Measurements from ENCODE around the gene CDH22.
A peak's percentile ranks its signal among the peaks of the same experiment; 100 is the strongest.

The CDH22 gene

DNA sequence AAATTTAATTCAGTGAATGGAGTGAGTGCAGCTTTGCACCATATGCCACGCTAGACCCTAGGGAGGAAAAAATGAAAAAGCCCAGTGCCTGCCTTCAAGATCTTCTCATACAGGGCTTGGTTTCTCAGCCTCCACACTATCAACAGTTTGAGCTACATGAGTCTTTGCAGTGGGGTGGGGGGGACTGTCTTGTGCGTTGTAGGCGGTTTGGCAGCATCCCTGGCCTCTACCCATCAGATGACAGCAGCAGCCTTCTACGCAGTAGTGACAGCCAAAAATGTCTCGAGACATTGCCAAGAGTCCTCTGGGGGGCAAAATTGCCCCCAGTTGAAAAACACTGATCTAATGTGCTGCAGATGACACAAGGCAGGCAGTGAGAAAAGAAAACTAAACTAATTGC, 6.2 kb downstream of the CDH22 start:
- no peak for DNase-seq
- no peak overlapping the region for H3K4me2 ChIP-seq (ENCODE audit: low read length)
- no peak overlapping the region for H3K56ac ChIP-seq (ENCODE audit: low read length)
- no peak overlapping the region for H3K4ac ChIP-seq (ENCODE audit: low read depth, low read length)
- H2BK5ac ChIP-seq (ENCODE audit: low read length), result no peak overlapping the region
- H2AK5ac ChIP-seq (ENCODE audit: low read length), result no peak overlapping the region
- H3K9ac ChIP-seq (ENCODE audit: low read length), result no peak overlapping the region
- H3K27ac ChIP-seq (ENCODE audit: low read depth, low read length), result no peak overlapping the region
- H4K5ac ChIP-seq (ENCODE audit: low read length), result no peak overlapping the region
- no peaks in the 10 kb centered on the region for H3K27me3 ChIP-seq (ENCODE audit: insufficient read depth, low read length, poor library complexity)
- H3K4me3 ChIP-seq (ENCODE audit: low read length), result no peak overlapping the region
- no peak overlapping the region for H3K18ac ChIP-seq (ENCODE audit: low read length)
- no peaks in the 10 kb centered on the region for H3K79me1 ChIP-seq (ENCODE audit: low read length)
- H3K79me2 ChIP-seq (ENCODE audit: control insufficient read depth, insufficient read depth, low read length), result no peaks in the 10 kb centered on the region
- H3K4me1 ChIP-seq (ENCODE audit: control insufficient read depth, low read depth, low read length), result no peaks in the 10 kb centered on the region
- no peak overlapping the region for H2BK120ac ChIP-seq (ENCODE audit: low read depth, low read length)
- H3K23ac ChIP-seq (ENCODE audit: low read length), result no peak overlapping the region
- no CpG with 5 or more reads among the region's 5 CpGs for WGBS (ENCODE audit: extremely low coverage, insufficient coverage, low lambda C conversion rate)
- no peak overlapping the region for H4K8ac ChIP-seq (ENCODE audit: low read depth, low read length)
- H2BK15ac ChIP-seq (replicated peaks; ENCODE audit: low read depth), result no peak overlapping the region
- H3K36me3 ChIP-seq (ENCODE audit: control insufficient read depth, insufficient read depth, low read length), result no peaks in the 10 kb centered on the region

DNA sequence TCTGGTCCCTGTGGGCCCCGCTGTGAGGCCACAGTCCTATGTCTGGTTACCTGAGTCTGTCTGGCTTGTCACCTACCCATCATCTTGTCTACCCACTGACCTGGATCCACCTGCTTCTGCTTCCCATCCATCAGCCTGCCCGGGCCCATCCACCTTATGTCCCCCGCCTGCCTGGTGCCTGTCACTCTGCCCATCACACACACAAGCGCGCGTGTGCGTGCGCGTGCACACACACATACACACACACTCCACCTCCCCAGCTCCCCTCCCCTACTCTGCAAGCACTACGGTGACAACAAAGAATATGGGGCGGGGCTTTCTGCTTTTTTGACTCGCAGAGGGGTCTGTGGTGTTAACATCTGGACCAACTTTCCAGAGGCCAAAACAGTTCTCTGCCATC, 8.0 kb downstream of the CDH22 start:
- no peaks in the 10 kb centered on the region for H3K27me3 ChIP-seq (ENCODE audit: insufficient read depth, low read length, poor library complexity)
- WGBS (ENCODE audit: extremely low coverage, insufficient coverage, low lambda C conversion rate), result no CpG with 5 or more reads among the region's 12 CpGs
- H3K79me1 ChIP-seq (ENCODE audit: low read length), result no peaks in the 10 kb centered on the region
- H3K56ac ChIP-seq (ENCODE audit: low read length), result no peak overlapping the region
- no peak overlapping the region for H3K4me2 ChIP-seq (ENCODE audit: low read length)
- H3K27ac ChIP-seq (ENCODE audit: low read depth, low read length), result no peak overlapping the region
- H3K79me2 ChIP-seq (ENCODE audit: control insufficient read depth, insufficient read depth, low read length), result no peaks in the 10 kb centered on the region
- no peak overlapping the region for H2AK5ac ChIP-seq (ENCODE audit: low read length)
- H4K5ac ChIP-seq (ENCODE audit: low read length), result no peak overlapping the region
- no peak overlapping the region for H3K4me3 ChIP-seq (ENCODE audit: low read length)
- no peak overlapping the region for H2BK5ac ChIP-seq (ENCODE audit: low read length)
- no peak overlapping the region for H3K4ac ChIP-seq (ENCODE audit: low read depth, low read length)
- no peak overlapping the region for H3K18ac ChIP-seq (ENCODE audit: low read length)
- no peak overlapping the region for H2BK120ac ChIP-seq (ENCODE audit: low read depth, low read length)
- DNase-seq, result no peak
- no peak overlapping the region for H4K8ac ChIP-seq (ENCODE audit: low read depth, low read length)
- H3K23ac ChIP-seq (ENCODE audit: low read length), result no peak overlapping the region
- no peaks in the 10 kb centered on the region for H3K4me1 ChIP-seq (ENCODE audit: control insufficient read depth, low read depth, low read length)
- no peak overlapping the region for H2BK15ac ChIP-seq (replicated peaks; ENCODE audit: low read depth)
- no peaks in the 10 kb centered on the region for H3K36me3 ChIP-seq (ENCODE audit: control insufficient read depth, insufficient read depth, low read length)
- no peak overlapping the region for H3K9ac ChIP-seq (ENCODE audit: low read length)

DNA sequence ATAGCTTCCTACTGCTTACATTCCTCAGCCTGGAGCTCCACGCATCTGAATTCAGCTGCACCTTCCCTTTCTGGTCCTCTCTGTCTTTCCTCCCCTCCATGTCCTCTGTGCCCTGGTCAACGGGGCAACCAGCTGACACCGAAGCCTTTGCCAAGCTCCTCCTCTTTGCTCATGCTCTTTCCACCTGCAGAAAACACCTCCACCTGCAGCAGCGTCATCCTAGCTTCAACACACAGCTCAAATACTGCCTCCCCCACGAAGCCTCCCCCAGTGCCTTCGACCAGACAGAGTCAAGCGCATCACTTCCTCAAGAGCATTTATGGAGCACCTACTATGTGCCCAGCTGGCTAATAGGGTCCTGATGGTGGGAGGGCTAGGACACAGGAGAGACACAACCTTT, 9.2 kb downstream of the CDH22 start:
- no peaks in the 10 kb centered on the region for H3K4me1 ChIP-seq (ENCODE audit: control insufficient read depth, low read depth, low read length)
- no peaks in the 10 kb centered on the region for H3K79me1 ChIP-seq (ENCODE audit: low read length)
- no peak overlapping the region for H2BK120ac ChIP-seq (ENCODE audit: low read depth, low read length)
- H2BK5ac ChIP-seq (ENCODE audit: low read length), result no peak overlapping the region
- H3K9ac ChIP-seq (ENCODE audit: low read length), result no peak overlapping the region
- H3K79me2 ChIP-seq (ENCODE audit: control insufficient read depth, insufficient read depth, low read length), result no peaks in the 10 kb centered on the region
- no peak overlapping the region for H4K5ac ChIP-seq (ENCODE audit: low read length)
- DNase-seq, result no peak
- H2AK5ac ChIP-seq (ENCODE audit: low read length), result no peak overlapping the region
- H3K36me3 ChIP-seq (ENCODE audit: control insufficient read depth, insufficient read depth, low read length), result no peaks in the 10 kb centered on the region
- no peak overlapping the region for H3K56ac ChIP-seq (ENCODE audit: low read length)
- no peak overlapping the region for H3K4ac ChIP-seq (ENCODE audit: low read depth, low read length)
- no peak overlapping the region for H4K8ac ChIP-seq (ENCODE audit: low read depth, low read length)
- WGBS (ENCODE audit: extremely low coverage, insufficient coverage, low lambda C conversion rate), result no CpG with 5 or more reads among the region's 7 CpGs
- no peak overlapping the region for H3K18ac ChIP-seq (ENCODE audit: low read length)
- H3K27ac ChIP-seq (ENCODE audit: low read depth, low read length), result no peak overlapping the region
- no peak overlapping the region for H2BK15ac ChIP-seq (replicated peaks; ENCODE audit: low read depth)
- no peak overlapping the region for H3K23ac ChIP-seq (ENCODE audit: low read length)
- no peak overlapping the region for H3K4me2 ChIP-seq (ENCODE audit: low read length)
- no peak overlapping the region for H3K4me3 ChIP-seq (ENCODE audit: low read length)
- no peaks in the 10 kb centered on the region for H3K27me3 ChIP-seq (ENCODE audit: insufficient read depth, low read length, poor library complexity)

DNA sequence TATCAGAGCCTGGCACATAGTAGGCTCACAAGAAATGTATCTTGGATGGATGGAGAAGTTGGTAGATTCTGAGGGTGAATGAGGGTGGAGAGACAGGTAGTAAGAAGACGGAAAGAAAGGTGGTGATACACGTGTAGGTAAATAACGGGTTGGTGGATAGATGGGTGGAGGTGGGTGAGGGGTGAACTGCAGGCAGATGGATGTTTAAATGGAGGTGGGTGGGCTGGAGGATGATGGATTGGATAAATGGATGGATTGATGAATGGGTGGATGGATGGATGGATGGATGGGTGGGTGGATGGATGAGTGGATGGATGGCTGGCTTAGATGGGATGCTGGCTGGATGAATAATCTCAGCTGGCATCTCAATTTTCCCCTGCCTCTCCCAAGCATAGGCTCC, 9.9 kb downstream of the CDH22 start:
- Histone ChIP-seq H3K79me1 (ENCODE audit: low read length) (no peaks in the 10 kb centered on the region), H3K27me3 (ENCODE audit: insufficient read depth, low read length, poor library complexity) (no peaks in the 10 kb centered on the region), H3K4me2 (ENCODE audit: low read length) (no peak overlapping the region), H2BK5ac (ENCODE audit: low read length) (no peak overlapping the region), H3K4ac (ENCODE audit: low read depth, low read length) (no peak overlapping the region), H4K8ac (ENCODE audit: low read depth, low read length) (no peak overlapping the region), H3K56ac (ENCODE audit: low read length) (no peak overlapping the region), H3K79me2 (ENCODE audit: control insufficient read depth, insufficient read depth, low read length) (no peaks in the 10 kb centered on the region), H3K4me3 (ENCODE audit: low read length) (no peak overlapping the region), H4K5ac (ENCODE audit: low read length) (no peak overlapping the region), H3K18ac (ENCODE audit: low read length) (no peak overlapping the region), H3K9ac (ENCODE audit: low read length) (no peak overlapping the region), H2BK120ac (ENCODE audit: low read depth, low read length) (no peak overlapping the region), H2AK5ac (ENCODE audit: low read length) (no peak overlapping the region), H3K36me3 (ENCODE audit: control insufficient read depth, insufficient read depth, low read length) (no peaks in the 10 kb centered on the region), H3K23ac (ENCODE audit: low read length) (no peak overlapping the region), H3K27ac (ENCODE audit: low read depth, low read length) (no peak overlapping the region), H2BK15ac (replicated peaks; ENCODE audit: low read depth) (no peak overlapping the region), H3K4me1 (ENCODE audit: control insufficient read depth, low read depth, low read length) (no peaks in the 10 kb centered on the region)
- no peak for DNase-seq
- WGBS (ENCODE audit: extremely low coverage, insufficient coverage, low lambda C conversion rate), result 100% methylated on average over 3 of the region's 3 CpGs

DNA sequence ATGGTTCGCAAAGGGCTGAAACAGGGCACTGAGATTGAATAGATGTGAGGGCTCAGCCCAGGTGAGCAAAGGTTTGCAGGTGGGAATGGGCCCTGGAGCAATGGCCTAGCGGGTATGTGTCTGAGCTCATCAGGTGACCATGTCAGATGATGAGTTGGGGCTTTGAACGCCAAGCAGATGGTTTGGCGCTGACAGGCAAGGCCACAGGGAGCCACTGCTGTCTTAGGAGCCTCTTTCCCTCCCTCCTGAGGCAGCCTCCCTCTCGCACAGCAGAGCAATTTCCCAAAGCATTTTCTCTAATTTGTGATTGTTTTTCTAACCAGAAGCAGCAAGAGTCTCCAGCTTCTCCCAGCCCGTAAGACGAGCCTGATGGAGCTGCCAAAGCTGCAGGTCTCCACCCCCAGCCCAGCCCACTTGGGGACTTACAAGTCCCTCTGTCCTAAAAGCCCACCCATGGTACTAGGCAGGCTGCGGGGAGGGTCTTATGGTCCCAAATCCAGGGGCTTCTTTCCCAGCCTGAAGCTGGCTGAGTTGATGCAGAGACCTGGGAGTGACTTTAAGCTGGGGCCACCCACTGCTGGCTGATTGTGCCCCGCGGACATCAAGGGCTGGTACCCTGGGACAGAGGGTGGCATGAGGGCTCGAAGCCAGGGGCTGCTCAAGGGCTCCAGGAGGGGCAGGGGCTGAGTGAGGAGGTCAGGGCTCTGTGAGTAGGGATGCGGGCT, 11.6 kb downstream of the CDH22 start:
- Histone ChIP-seq H3K4me2 (ENCODE audit: low read length) (no peak overlapping the region), H4K8ac (ENCODE audit: low read depth, low read length) (no peak overlapping the region), H2BK120ac (ENCODE audit: low read depth, low read length) (no peak overlapping the region), H3K4ac (ENCODE audit: low read depth, low read length) (no peak overlapping the region), H3K9ac (ENCODE audit: low read length) (no peak overlapping the region), H3K18ac (ENCODE audit: low read length) (no peak overlapping the region), H3K79me2 (ENCODE audit: control insufficient read depth, insufficient read depth, low read length) (no peaks in the 10 kb centered on the region), H3K27me3 (ENCODE audit: insufficient read depth, low read length, poor library complexity) (no peaks in the 10 kb centered on the region), H2BK5ac (ENCODE audit: low read length) (no peak overlapping the region), H3K4me3 (ENCODE audit: low read length) (no peak overlapping the region), H2AK5ac (ENCODE audit: low read length) (no peak overlapping the region), H2BK15ac (replicated peaks; ENCODE audit: low read depth) (no peak overlapping the region), H3K56ac (ENCODE audit: low read length) (no peak overlapping the region), H3K36me3 (ENCODE audit: control insufficient read depth, insufficient read depth, low read length) (no peaks in the 10 kb centered on the region), H3K27ac (ENCODE audit: low read depth, low read length) (no peak overlapping the region), H3K4me1 (ENCODE audit: control insufficient read depth, low read depth, low read length) (no peaks in the 10 kb centered on the region), H4K5ac (ENCODE audit: low read length) (no peak overlapping the region), H3K23ac (ENCODE audit: low read length) (no peak overlapping the region), H3K79me1 (ENCODE audit: low read length) (no peaks in the 10 kb centered on the region)
- no peak for DNase-seq
- no CpG with 5 or more reads among the region's 12 CpGs for WGBS (ENCODE audit: extremely low coverage, insufficient coverage, low lambda C conversion rate)

DNA sequence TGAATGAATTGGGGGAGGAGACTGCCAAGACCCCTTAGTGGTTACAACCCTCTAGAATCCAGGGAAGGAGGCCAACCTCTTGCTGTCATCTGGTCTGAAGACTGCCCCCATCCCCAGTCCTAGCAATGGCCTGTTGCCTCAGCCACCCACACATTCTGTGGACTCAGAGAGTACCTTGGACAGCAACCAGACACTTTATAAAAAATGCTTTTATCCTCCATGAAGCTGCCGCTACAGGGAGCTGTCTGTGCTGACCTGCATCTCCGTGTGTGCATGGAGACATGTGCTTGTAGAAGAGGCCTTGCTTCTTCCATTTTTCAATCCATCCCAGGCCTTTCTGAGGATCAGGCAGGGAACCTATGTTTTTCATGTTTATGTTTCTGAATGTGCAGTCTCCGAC, 15.2 kb downstream of the CDH22 start:
- H2BK15ac ChIP-seq (replicated peaks; ENCODE audit: low read depth), result no peak overlapping the region
- H3K27ac ChIP-seq (ENCODE audit: low read depth, low read length), result no peak overlapping the region
- no peaks in the 10 kb centered on the region for H3K79me2 ChIP-seq (ENCODE audit: control insufficient read depth, insufficient read depth, low read length)
- no peak overlapping the region for H3K56ac ChIP-seq (ENCODE audit: low read length)
- no peak overlapping the region for H2AK5ac ChIP-seq (ENCODE audit: low read length)
- WGBS (ENCODE audit: extremely low coverage, insufficient coverage, low lambda C conversion rate), result no CpG with 5 or more reads among the region's 3 CpGs
- no peak overlapping the region for H4K5ac ChIP-seq (ENCODE audit: low read length)
- H3K4me3 ChIP-seq (ENCODE audit: low read length), result no peak overlapping the region
- no peak overlapping the region for H3K23ac ChIP-seq (ENCODE audit: low read length)
- no peaks in the 10 kb centered on the region for H3K27me3 ChIP-seq (ENCODE audit: insufficient read depth, low read length, poor library complexity)
- no peak overlapping the region for H3K18ac ChIP-seq (ENCODE audit: low read length)
- no peak overlapping the region for H2BK120ac ChIP-seq (ENCODE audit: low read depth, low read length)
- no peaks in the 10 kb centered on the region for H3K4me1 ChIP-seq (ENCODE audit: control insufficient read depth, low read depth, low read length)
- H3K4me2 ChIP-seq (ENCODE audit: low read length), result no peak overlapping the region
- no peak overlapping the region for H3K9ac ChIP-seq (ENCODE audit: low read length)
- no peak overlapping the region for H4K8ac ChIP-seq (ENCODE audit: low read depth, low read length)
- DNase-seq, result peak; percentile 72
- H2BK5ac ChIP-seq (ENCODE audit: low read length), result no peak overlapping the region
- H3K4ac ChIP-seq (ENCODE audit: low read depth, low read length), result no peak overlapping the region
- H3K36me3 ChIP-seq (ENCODE audit: control insufficient read depth, insufficient read depth, low read length), result no peaks in the 10 kb centered on the region
- no peaks in the 10 kb centered on the region for H3K79me1 ChIP-seq (ENCODE audit: low read length)
